T-helper 2 cell treated with Interferon-gamma antibody and Interleukin-4, amounts not matched to agents 5 μg/mL and 100 μg/mL, for 36 hours (primary cell): ENCODE measurements around the gene GPC5.

Source experiments
- DNase-seq: peaks from one replicate; pipeline ENCODE4 v3.0.0; 2021; ENCODE audit warnings: low spot score
- H3K27ac Mint-ChIP-seq: one replicate; pipeline ENCODE4 v1.8.0; 2021; ENCODE audit warnings: mild to moderate bottlenecking, mixed read lengths
- H3K27me3 Mint-ChIP-seq: one replicate; pipeline ENCODE4 v1.8.0; 2021; ENCODE audit warnings: low read depth, mixed read lengths
- H3K36me3 Mint-ChIP-seq: one replicate; pipeline ENCODE4 v1.8.0; 2021; ENCODE audit warnings: low read depth, mixed read lengths
- H3K4me1 Mint-ChIP-seq: one replicate; pipeline ENCODE4 v1.8.0; 2021; ENCODE audit warnings: low read depth, mixed read lengths
- H3K4me3 Mint-ChIP-seq: one replicate; pipeline ENCODE4 v1.8.0; 2022; ENCODE audit warnings: mild to moderate bottlenecking, moderate library complexity, mixed read lengths
- H3K9me3 Mint-ChIP-seq: one replicate; pipeline ENCODE4 v1.8.0; 2021; ENCODE audit warnings: mixed read lengths

The GPC5 gene

GRCh38 chr13:91622778-91623550 is 224.5 kb downstream of the GPC5 start:
- H3K9me3 Mint-ChIP-seq = no peaks in the 10 kb centered on the region
- H3K27ac Mint-ChIP-seq = no peak overlapping the region
- H3K27me3 Mint-ChIP-seq = no peaks in the 10 kb centered on the region
- no peaks in the 10 kb centered on the region for H3K36me3 Mint-ChIP-seq
- no peak overlapping the region for H3K4me3 Mint-ChIP-seq
- DNase-seq = no peak
- no peaks in the 10 kb centered on the region for H3K4me1 Mint-ChIP-seq

GRCh38 chr13:91627952-91628739 is 229.7 kb downstream of the GPC5 start:
- no peak overlapping the region for H3K27ac Mint-ChIP-seq
- no peaks in the 10 kb centered on the region for H3K4me1 Mint-ChIP-seq
- DNase-seq = no peak

GRCh38 chr13:91630946-91631345 is 232.5 kb downstream of the GPC5 start:
- Mint-ChIP-seq H3K36me3 (no peaks in the 10 kb centered on the region), H3K27me3 (no peaks in the 10 kb centered on the region), H3K9me3 (no peaks in the 10 kb centered on the region), H3K4me1 (no peaks in the 10 kb centered on the region), H3K4me3 (no peak overlapping the region), H3K27ac (no peak overlapping the region)
- DNase-seq = no peak

More at GRCh38 chr13:91627952-91628739, 229.7 kb downstream of the GPC5 start:
- H3K27me3 Mint-ChIP-seq = no peaks in the 10 kb centered on the region
- no peak overlapping the region for H3K4me3 Mint-ChIP-seq
- H3K36me3 Mint-ChIP-seq = no peaks in the 10 kb centered on the region
- H3K9me3 Mint-ChIP-seq = no peaks in the 10 kb centered on the region

- Mint-ChIP-seq H3K36me3 (no peaks in the 10 kb centered on the region), H3K9me3 (no peaks in the 10 kb centered on the region), H3K27ac (no peak overlapping the region), H3K4me3 (no peak overlapping the region), H3K4me1 (no peaks in the 10 kb centered on the region), H3K27me3 (no peaks in the 10 kb centered on the region)
- no peak for DNase-seq
These were observed 233.7 kb downstream of the GPC5 start for GRCh38 chr13:91632086-91632485.

- Mint-ChIP-seq H3K27ac (no peak overlapping the region), H3K4me1 (no peaks in the 10 kb centered on the region), H3K9me3 (no peaks in the 10 kb centered on the region), H3K27me3 (no peaks in the 10 kb centered on the region), H3K4me3 (no peak overlapping the region), H3K36me3 (no peaks in the 10 kb centered on the region)
- no peak for DNase-seq
These were observed 240.9 kb downstream of the GPC5 start for GRCh38 chr13:91639330-91639729.

GRCh38 chr13:91643394-91643793 is 245.0 kb downstream of the GPC5 start:
- Mint-ChIP-seq H3K36me3 (no peaks in the 10 kb centered on the region), H3K4me3 (no peak overlapping the region), H3K27me3 (no peaks in the 10 kb centered on the region), H3K9me3 (no peaks in the 10 kb centered on the region), H3K4me1 (no peaks in the 10 kb centered on the region), H3K27ac (no peak overlapping the region)
- no peak for DNase-seq

- Mint-ChIP-seq H3K27me3 (no peaks in the 10 kb centered on the region), H3K36me3 (no peaks in the 10 kb centered on the region), H3K4me1 (no peaks in the 10 kb centered on the region), H3K9me3 (no peaks in the 10 kb centered on the region), H3K27ac (no peak overlapping the region), H3K4me3 (no peak overlapping the region)
- DNase-seq = no peak
These were observed 246.4 kb downstream of the GPC5 start for GRCh38 chr13:91644806-91645205.

GRCh38 chr13:91647361-91647990 is 249.1 kb downstream of the GPC5 start:
- H3K27me3 Mint-ChIP-seq = no peaks in the 10 kb centered on the region
- no peaks in the 10 kb centered on the region for H3K9me3 Mint-ChIP-seq
- no peaks in the 10 kb centered on the region for H3K4me1 Mint-ChIP-seq
- DNase-seq = no peak
- H3K36me3 Mint-ChIP-seq = no peaks in the 10 kb centered on the region
- H3K4me3 Mint-ChIP-seq = no peak overlapping the region
- no peak overlapping the region for H3K27ac Mint-ChIP-seq

GRCh38 chr13:91648012-91648411 is 249.6 kb downstream of the GPC5 start:
- H3K36me3 Mint-ChIP-seq = no peaks in the 10 kb centered on the region
- H3K4me1 Mint-ChIP-seq = no peaks in the 10 kb centered on the region
- no peaks in the 10 kb centered on the region for H3K27me3 Mint-ChIP-seq
- no peak overlapping the region for H3K27ac Mint-ChIP-seq
- no peaks in the 10 kb centered on the region for H3K9me3 Mint-ChIP-seq
- H3K4me3 Mint-ChIP-seq = no peak overlapping the region
- DNase-seq = no peak

GRCh38 chr13:91649456-91649855 is 251.0 kb downstream of the GPC5 start:
- Mint-ChIP-seq H3K27me3 (no peaks in the 10 kb centered on the region), H3K4me1 (no peaks in the 10 kb centered on the region), H3K36me3 (no peaks in the 10 kb centered on the region), H3K4me3 (no peak overlapping the region), H3K27ac (no peak overlapping the region), H3K9me3 (no peaks in the 10 kb centered on the region)
- DNase-seq = no peak

- Mint-ChIP-seq H3K9me3 (no peaks in the 10 kb centered on the region), H3K4me3 (no peak overlapping the region), H3K27ac (no peak overlapping the region), H3K36me3 (no peaks in the 10 kb centered on the region), H3K27me3 (no peaks in the 10 kb centered on the region), H3K4me1 (no peaks in the 10 kb centered on the region)
- DNase-seq = no peak
These were observed 254.2 kb downstream of the GPC5 start for GRCh38 chr13:91652404-91653301.

GRCh38 chr13:91655731-91656130 is 257.3 kb downstream of the GPC5 start:
- no peak for DNase-seq

GRCh38 chr13:91657283-91657682 is 258.9 kb downstream of the GPC5 start:
- Mint-ChIP-seq H3K27me3 (no peaks in the 10 kb centered on the region), H3K9me3 (no peaks in the 10 kb centered on the region), H3K36me3 (no peaks in the 10 kb centered on the region), H3K4me3 (no peak overlapping the region), H3K4me1 (no peaks in the 10 kb centered on the region), H3K27ac (no peak overlapping the region)
- no peak for DNase-seq

More at GRCh38 chr13:91655731-91656130, 257.3 kb downstream of the GPC5 start:
- H3K9me3 Mint-ChIP-seq = no peaks in the 10 kb centered on the region
- no peaks in the 10 kb centered on the region for H3K36me3 Mint-ChIP-seq
- H3K4me1 Mint-ChIP-seq = no peaks in the 10 kb centered on the region
- H3K4me3 Mint-ChIP-seq = no peak overlapping the region
- H3K27ac Mint-ChIP-seq = no peak overlapping the region
- H3K27me3 Mint-ChIP-seq = no peaks in the 10 kb centered on the region
